ENCODE measurements around the gene ZNF609. TPM values are rescaled to one million over a fixed set of nuclear protein-coding genes. Genes with fewer than 3 reads are reported as not detected.

The ZNF609 gene
- polyA plus RNA-seq, 2 of the 4 experiments (the other 2 are of a cell fraction) = 19.6 to 39.9 TPM

- H3K27ac ChIP-seq = no peak overlapping the region
- WGBS (ENCODE audit: missing lambda C conversion rate) = 93% methylated on average over 2 of the region's 2 CpGs
- no peak overlapping the region for H3K4me3 ChIP-seq
- ATAC-seq = no peak
- TF ChIP-seq ZC3H11A (IDR thresholded peaks at IDR 0.05) (no peak), EP300 (IDR thresholded peaks at IDR 0.05) (no peak), KDM1A (IDR thresholded peaks at IDR 0.05; ENCODE audit: low read depth) (no peak), FOSL2 (IDR thresholded peaks at IDR 0.05) (no peak), FOSL2 (CRISPR knock-in tag; IDR thresholded peaks at IDR 0.05) (no peak), ZSCAN20 (CRISPR knock-in tag; IDR thresholded peaks at IDR 0.05) (no peak), KDM5A (IDR thresholded peaks at IDR 0.05) (no peak), CHD4 (IDR thresholded peaks at IDR 0.05; ENCODE audit: borderline replicate concordance) (no peak), SREBF2 (IDR thresholded peaks at IDR 0.05) (no peak), ELK1 (IDR thresholded peaks at IDR 0.05; ENCODE audit: low read depth, low read length) (no peak), JUN (IDR thresholded peaks at IDR 0.05) (no peak), ZFP36 (IDR thresholded peaks at IDR 0.05; ENCODE audit: borderline replicate concordance, partially characterized antibody) (no peak), HES2 (IDR thresholded peaks at IDR 0.05) (no peak), RARB (CRISPR knock-in tag; IDR thresholded peaks at IDR 0.05) (no peak), FOXS1 (CRISPR knock-in tag; IDR thresholded peaks at IDR 0.05) (no peak), RFX5 (IDR thresholded peaks at IDR 0.05) (no peak), RCOR1 (IDR thresholded peaks at IDR 0.05; ENCODE audit: low read depth, low read length) (no peak), MAZ (IDR thresholded peaks at IDR 0.05; ENCODE audit: borderline replicate concordance, low read depth, low read length) (no peak), EHMT2 (IDR thresholded peaks at IDR 0.05; ENCODE audit: low read depth) (no peak), CBX2 (IDR thresholded peaks at IDR 0.05; ENCODE audit: borderline replicate concordance, low read depth) (no peak)
- TF ChIP-seq, protein P1, sequence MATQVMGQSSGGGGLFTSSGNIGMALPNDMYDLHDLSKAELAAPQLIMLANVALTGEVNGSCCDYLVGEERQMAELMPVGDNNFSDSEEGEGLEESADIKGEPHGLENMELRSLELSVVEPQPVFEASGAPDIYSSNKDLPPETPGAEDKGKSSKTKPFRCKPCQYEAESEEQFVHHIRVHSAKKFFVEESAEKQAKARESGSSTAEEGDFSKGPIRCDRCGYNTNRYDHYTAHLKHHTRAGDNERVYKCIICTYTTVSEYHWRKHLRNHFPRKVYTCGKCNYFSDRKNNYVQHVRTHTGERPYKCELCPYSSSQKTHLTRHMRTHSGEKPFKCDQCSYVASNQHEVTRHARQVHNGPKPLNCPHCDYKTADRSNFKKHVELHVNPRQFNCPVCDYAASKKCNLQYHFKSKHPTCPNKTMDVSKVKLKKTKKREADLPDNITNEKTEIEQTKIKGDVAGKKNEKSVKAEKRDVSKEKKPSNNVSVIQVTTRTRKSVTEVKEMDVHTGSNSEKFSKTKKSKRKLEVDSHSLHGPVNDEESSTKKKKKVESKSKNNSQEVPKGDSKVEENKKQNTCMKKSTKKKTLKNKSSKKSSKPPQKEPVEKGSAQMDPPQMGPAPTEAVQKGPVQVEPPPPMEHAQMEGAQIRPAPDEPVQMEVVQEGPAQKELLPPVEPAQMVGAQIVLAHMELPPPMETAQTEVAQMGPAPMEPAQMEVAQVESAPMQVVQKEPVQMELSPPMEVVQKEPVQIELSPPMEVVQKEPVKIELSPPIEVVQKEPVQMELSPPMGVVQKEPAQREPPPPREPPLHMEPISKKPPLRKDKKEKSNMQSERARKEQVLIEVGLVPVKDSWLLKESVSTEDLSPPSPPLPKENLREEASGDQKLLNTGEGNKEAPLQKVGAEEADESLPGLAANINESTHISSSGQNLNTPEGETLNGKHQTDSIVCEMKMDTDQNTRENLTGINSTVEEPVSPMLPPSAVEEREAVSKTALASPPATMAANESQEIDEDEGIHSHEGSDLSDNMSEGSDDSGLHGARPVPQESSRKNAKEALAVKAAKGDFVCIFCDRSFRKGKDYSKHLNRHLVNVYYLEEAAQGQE (IDR thresholded peaks at IDR 0.05) = no peak
- FAIRE-seq = no peak
- DNase-seq (ENCODE audit: low read depth in 1 of 2, low spot score in 1 of 2) = no peak
- ChIA-PET POLR2A (no interaction called here), CTCF (interaction anchor here (1.2 kb wide), 1 partner anchor 9 kb away, joined by 3 read pairs; no protein-coding TSS in a partner anchor)
- H3K9me3 ChIP-seq = no peaks in the 10 kb centered on the region
- H3K4me1 ChIP-seq = no peaks in the 10 kb centered on the region
- no peak overlapping the region for H3K4me2 ChIP-seq
These were observed 84.1 kb downstream of the ZNF609 start for GRCh38 chr15:64544450-64544849.

GRCh38 chr15:64547275-64547674 is 86.9 kb downstream of the ZNF609 start:
- Histone ChIP-seq H3K4me3 (no peak overlapping the region), H3K4me1 (peaks cover 11% of the 10 kb centered on the region), H3K9me3 (no peaks in the 10 kb centered on the region), H3K4me2 (no peak overlapping the region), H3K27ac (no peak overlapping the region)
- no peak for ATAC-seq
- CTCF ChIA-PET = interaction anchor here (0.6 kb wide), 1 partner anchor 8 kb away, joined by 3 read pairs; no protein-coding TSS in a partner anchor
- POLR2A ChIA-PET = no interaction called here
- no peak for FAIRE-seq
- no peak for DNase-seq (ENCODE audit: low read depth in 1 of 2, low spot score in 1 of 2)
- TF ChIP-seq CEBPB (IDR thresholded peaks at IDR 0.05) (no peak), ZSCAN20 (CRISPR knock-in tag; IDR thresholded peaks at IDR 0.05) (no peak), TP53 (CRISPR knock-in tag; IDR thresholded peaks at IDR 0.05) (no peak), ZC3H11A (IDR thresholded peaks at IDR 0.05) (no peak)

Data from A549 (cell line).